ENCODE results near the gene ZBTB20.

DNA sequence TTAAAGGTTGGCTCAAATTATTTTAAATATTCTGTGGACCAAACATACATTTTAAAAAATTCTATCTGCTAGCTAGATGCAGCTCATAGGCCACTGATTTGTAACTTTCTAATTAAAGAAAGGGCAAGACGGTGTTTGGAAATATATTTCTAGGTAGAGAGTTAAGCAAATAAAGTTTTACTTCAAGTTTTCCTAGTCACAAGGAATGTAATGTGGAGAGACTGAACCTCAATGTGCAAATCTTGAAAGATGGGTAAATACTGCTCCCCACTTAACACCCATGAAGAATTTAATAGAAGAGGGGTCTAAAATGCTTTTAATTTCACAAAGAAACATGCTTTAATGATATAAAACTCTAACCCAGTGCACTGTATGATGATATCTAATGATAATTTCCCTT is 678.0 kb downstream of the ZBTB20 start:
- TF ChIP-seq POLR2A (IDR thresholded peaks at IDR 0.05) (no peak), EP300 (IDR thresholded peaks at IDR 0.05) (no peak), POLR2AphosphoS5 (IDR thresholded peaks at IDR 0.05) (no peak)
- TF ChIP-seq, protein P1, sequence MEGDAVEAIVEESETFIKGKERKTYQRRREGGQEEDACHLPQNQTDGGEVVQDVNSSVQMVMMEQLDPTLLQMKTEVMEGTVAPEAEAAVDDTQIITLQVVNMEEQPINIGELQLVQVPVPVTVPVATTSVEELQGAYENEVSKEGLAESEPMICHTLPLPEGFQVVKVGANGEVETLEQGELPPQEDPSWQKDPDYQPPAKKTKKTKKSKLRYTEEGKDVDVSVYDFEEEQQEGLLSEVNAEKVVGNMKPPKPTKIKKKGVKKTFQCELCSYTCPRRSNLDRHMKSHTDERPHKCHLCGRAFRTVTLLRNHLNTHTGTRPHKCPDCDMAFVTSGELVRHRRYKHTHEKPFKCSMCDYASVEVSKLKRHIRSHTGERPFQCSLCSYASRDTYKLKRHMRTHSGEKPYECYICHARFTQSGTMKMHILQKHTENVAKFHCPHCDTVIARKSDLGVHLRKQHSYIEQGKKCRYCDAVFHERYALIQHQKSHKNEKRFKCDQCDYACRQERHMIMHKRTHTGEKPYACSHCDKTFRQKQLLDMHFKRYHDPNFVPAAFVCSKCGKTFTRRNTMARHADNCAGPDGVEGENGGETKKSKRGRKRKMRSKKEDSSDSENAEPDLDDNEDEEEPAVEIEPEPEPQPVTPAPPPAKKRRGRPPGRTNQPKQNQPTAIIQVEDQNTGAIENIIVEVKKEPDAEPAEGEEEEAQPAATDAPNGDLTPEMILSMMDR (IDR thresholded peaks at IDR 0.05) = no peak
